Measurements from ENCODE around the gene PTPRM. TPM values are rescaled to one million over a fixed set of nuclear protein-coding genes. Genes with fewer than 3 reads are reported as not detected.
A peak's percentile ranks its signal among the peaks of the same experiment; 100 is the strongest.

The PTPRM gene
- total and polyA plus RNA-seq, 2 of the 4 experiments (the other 2 are of a cell fraction): 28.3 to 51.2 TPM

DNA sequence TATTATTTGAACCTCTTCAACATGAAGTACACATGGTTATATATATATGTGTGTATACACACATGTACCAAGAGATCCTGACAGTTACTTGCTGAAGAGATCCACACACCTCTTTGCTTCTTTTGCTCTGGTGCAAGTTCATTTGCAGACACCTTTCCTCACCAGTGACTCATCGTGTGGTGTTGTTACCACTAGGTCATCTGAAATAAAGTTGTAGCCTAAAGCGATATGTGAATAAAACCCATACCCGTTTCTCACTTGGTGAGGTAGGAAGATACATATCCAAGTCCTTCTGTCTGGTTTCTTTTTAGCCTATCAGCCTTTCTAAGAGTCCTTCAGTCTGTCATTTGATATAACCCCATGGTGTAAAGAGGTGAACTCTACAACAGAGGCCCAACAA lies 662.7 kb downstream of the PTPRM start:
- no peak overlapping the region for H3K4me3 ChIP-seq (ENCODE audit: insufficient read depth, low read depth, low read length)
- H2BK20ac ChIP-seq (ENCODE audit: low read depth, low read length): no peak overlapping the region
- no peak overlapping the region for H2AK5ac ChIP-seq (ENCODE audit: low read depth, low read length)
- H3K56ac ChIP-seq (ENCODE audit: extremely low read depth, insufficient read depth, low read length): no peak overlapping the region
- no peak overlapping the region for H3K23ac ChIP-seq (ENCODE audit: low read depth, low read length)
- no peak overlapping the region for H4K91ac ChIP-seq (ENCODE audit: insufficient read depth, low read depth, low read length)
- H2BK5ac ChIP-seq (ENCODE audit: low read depth, low read length, poor library complexity, severe bottlenecking): no peak overlapping the region
- no peaks in the 10 kb centered on the region for H4K20me1 ChIP-seq (ENCODE audit: insufficient read depth, low read length)
- ChIA-PET POLR2A (ENCODE audit: unreplicated experiment) (no interaction called here), CTCF (no interaction called here)
- H3K27ac ChIP-seq (ENCODE audit: insufficient read depth, low read length): no peak overlapping the region
- no peak for ATAC-seq (ENCODE audit: low read depth)
- H3K27me3 ChIP-seq (ENCODE audit: control insufficient read depth, insufficient read depth, low read length): no peaks in the 10 kb centered on the region
- H2BK15ac ChIP-seq (ENCODE audit: low read depth, low read length): no peak overlapping the region
- TF ChIP-seq POLR2A (IDR thresholded peaks at IDR 0.05; ENCODE audit: low read depth, low read length) (no peak), CEBPB (IDR thresholded peaks at IDR 0.05; ENCODE audit: low read depth, low read length) (no peak), MAZ (IDR thresholded peaks at IDR 0.05; ENCODE audit: borderline replicate concordance, low read depth, low read length) (no peak), MAFK (IDR thresholded peaks at IDR 0.05; ENCODE audit: low read depth, low read length) (no peak), SMC3 (IDR thresholded peaks at IDR 0.05; ENCODE audit: low read depth, low read length) (no peak), RAD21 (IDR thresholded peaks at IDR 0.05; ENCODE audit: low read length) (no peak), FOS (IDR thresholded peaks at IDR 0.05; ENCODE audit: low read depth, low read length) (no peak), BHLHE40 (IDR thresholded peaks at IDR 0.05; ENCODE audit: low read depth, low read length) (no peak), RFX5 (IDR thresholded peaks at IDR 0.05; ENCODE audit: low read depth, low read length) (no peak), NFE2L2 (IDR thresholded peaks at IDR 0.05; ENCODE audit: low read depth, low read length) (no peak), MXI1 (IDR thresholded peaks at IDR 0.05; ENCODE audit: borderline replicate concordance, low read depth, low read length) (no peak), CHD1 (IDR thresholded peaks at IDR 0.05; ENCODE audit: low read depth, low read length) (no peak), RCOR1 (IDR thresholded peaks at IDR 0.05; ENCODE audit: insufficient replicate concordance, low read length) (no peak)
- TF ChIP-seq, protein P1, sequence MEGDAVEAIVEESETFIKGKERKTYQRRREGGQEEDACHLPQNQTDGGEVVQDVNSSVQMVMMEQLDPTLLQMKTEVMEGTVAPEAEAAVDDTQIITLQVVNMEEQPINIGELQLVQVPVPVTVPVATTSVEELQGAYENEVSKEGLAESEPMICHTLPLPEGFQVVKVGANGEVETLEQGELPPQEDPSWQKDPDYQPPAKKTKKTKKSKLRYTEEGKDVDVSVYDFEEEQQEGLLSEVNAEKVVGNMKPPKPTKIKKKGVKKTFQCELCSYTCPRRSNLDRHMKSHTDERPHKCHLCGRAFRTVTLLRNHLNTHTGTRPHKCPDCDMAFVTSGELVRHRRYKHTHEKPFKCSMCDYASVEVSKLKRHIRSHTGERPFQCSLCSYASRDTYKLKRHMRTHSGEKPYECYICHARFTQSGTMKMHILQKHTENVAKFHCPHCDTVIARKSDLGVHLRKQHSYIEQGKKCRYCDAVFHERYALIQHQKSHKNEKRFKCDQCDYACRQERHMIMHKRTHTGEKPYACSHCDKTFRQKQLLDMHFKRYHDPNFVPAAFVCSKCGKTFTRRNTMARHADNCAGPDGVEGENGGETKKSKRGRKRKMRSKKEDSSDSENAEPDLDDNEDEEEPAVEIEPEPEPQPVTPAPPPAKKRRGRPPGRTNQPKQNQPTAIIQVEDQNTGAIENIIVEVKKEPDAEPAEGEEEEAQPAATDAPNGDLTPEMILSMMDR (conservative IDR thresholded peaks at IDR 0.05; ENCODE audit: low read depth, low read length): no peak
- TF ChIP-seq, protein P2, sequence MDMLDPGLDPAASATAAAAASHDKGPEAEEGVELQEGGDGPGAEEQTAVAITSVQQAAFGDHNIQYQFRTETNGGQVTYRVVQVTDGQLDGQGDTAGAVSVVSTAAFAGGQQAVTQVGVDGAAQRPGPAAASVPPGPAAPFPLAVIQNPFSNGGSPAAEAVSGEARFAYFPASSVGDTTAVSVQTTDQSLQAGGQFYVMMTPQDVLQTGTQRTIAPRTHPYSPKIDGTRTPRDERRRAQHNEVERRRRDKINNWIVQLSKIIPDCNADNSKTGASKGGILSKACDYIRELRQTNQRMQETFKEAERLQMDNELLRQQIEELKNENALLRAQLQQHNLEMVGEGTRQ (IDR thresholded peaks at IDR 0.05; ENCODE audit: low read depth, low read length): no peak
- TF ChIP-seq, protein P3, sequence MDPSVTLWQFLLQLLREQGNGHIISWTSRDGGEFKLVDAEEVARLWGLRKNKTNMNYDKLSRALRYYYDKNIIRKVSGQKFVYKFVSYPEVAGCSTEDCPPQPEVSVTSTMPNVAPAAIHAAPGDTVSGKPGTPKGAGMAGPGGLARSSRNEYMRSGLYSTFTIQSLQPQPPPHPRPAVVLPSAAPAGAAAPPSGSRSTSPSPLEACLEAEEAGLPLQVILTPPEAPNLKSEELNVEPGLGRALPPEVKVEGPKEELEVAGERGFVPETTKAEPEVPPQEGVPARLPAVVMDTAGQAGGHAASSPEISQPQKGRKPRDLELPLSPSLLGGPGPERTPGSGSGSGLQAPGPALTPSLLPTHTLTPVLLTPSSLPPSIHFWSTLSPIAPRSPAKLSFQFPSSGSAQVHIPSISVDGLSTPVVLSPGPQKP (IDR thresholded peaks at IDR 0.05; ENCODE audit: borderline replicate concordance, low read depth, low read length): no peak
- no peak overlapping the region for H3K18ac ChIP-seq (ENCODE audit: low read depth, low read length)
- H3K4me1 ChIP-seq (ENCODE audit: control insufficient read depth, insufficient read depth, low read length): no peaks in the 10 kb centered on the region
- intact Hi-C loops (cut with micrococcal nuclease): no loop called here
- DNase-seq: peak; percentile 13
- no TSS peak for BruUV-seq (replicated peaks)
- H4K5ac ChIP-seq (ENCODE audit: low read depth, low read length): no peak overlapping the region
- WGBS, 2 experiments (ENCODE audit: extremely low coverage in 2 of 2, insufficient read length in 1 of 2): no CpG with 5 or more reads among the region's 3 CpGs
- H2AK9ac ChIP-seq (replicated peaks; ENCODE audit: low read depth, low read length, poor library complexity): no peak overlapping the region
- no peak overlapping the region for H3K14ac ChIP-seq (replicated peaks; ENCODE audit: low read depth, low read length)
- 0 out of 2 replicates have a peak, but pooled peaks cover 2% of the 10 kb centered on the region for H3K9me3 ChIP-seq (ENCODE audit: control insufficient read depth, insufficient read depth, low read length)
- H3K4ac ChIP-seq (ENCODE audit: low read depth, low read length): no peak overlapping the region
- in situ Hi-C loops (cut with MboI; ENCODE audit: low sequenced_read_pairs): no loop called here
- no peaks in the 10 kb centered on the region for H3K9me1 ChIP-seq (ENCODE audit: insufficient read depth, low read length)
- H2BK120ac ChIP-seq (ENCODE audit: low read depth, low read length): no peak overlapping the region
- H4K8ac ChIP-seq (ENCODE audit: low read depth in 2 of 2, low read length in 2 of 2): no peak overlapping the region
- no peak overlapping the region for H3K9ac ChIP-seq (ENCODE audit: low read depth, low read length)
- H3K79me1 ChIP-seq (ENCODE audit: low read depth in 1 of 2, low read length in 2 of 2): no peaks in the 10 kb centered on the region
- dilution Hi-C loops (cut with HindIII; ENCODE audit: low sequenced_read_pairs, unreplicated experiment): no loop called here
- H3K36me3 ChIP-seq (ENCODE audit: control insufficient read depth, insufficient read depth, low read length): no peaks in the 10 kb centered on the region
- no peak overlapping the region for H2AFZ ChIP-seq (replicated peaks; ENCODE audit: low read length, poor library complexity)
- no peak overlapping the region for H3K4me2 ChIP-seq (ENCODE audit: low read depth, low read length)
